Measurements from ENCODE around the gene SLC39A6.
"Not testable (repeated sequence)": the region's sequence is repeated elsewhere in the genome, so short reads cannot be mapped to it uniquely, and the experiment has no call there.

Gene SLC39A6, protein sequence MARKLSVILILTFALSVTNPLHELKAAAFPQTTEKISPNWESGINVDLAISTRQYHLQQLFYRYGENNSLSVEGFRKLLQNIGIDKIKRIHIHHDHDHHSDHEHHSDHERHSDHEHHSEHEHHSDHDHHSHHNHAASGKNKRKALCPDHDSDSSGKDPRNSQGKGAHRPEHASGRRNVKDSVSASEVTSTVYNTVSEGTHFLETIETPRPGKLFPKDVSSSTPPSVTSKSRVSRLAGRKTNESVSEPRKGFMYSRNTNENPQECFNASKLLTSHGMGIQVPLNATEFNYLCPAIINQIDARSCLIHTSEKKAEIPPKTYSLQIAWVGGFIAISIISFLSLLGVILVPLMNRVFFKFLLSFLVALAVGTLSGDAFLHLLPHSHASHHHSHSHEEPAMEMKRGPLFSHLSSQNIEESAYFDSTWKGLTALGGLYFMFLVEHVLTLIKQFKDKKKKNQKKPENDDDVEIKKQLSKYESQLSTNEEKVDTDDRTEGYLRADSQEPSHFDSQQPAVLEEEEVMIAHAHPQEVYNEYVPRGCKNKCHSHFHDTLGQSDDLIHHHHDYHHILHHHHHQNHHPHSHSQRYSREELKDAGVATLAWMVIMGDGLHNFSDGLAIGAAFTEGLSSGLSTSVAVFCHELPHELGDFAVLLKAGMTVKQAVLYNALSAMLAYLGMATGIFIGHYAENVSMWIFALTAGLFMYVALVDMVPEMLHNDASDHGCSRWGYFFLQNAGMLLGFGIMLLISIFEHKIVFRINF

DNA sequence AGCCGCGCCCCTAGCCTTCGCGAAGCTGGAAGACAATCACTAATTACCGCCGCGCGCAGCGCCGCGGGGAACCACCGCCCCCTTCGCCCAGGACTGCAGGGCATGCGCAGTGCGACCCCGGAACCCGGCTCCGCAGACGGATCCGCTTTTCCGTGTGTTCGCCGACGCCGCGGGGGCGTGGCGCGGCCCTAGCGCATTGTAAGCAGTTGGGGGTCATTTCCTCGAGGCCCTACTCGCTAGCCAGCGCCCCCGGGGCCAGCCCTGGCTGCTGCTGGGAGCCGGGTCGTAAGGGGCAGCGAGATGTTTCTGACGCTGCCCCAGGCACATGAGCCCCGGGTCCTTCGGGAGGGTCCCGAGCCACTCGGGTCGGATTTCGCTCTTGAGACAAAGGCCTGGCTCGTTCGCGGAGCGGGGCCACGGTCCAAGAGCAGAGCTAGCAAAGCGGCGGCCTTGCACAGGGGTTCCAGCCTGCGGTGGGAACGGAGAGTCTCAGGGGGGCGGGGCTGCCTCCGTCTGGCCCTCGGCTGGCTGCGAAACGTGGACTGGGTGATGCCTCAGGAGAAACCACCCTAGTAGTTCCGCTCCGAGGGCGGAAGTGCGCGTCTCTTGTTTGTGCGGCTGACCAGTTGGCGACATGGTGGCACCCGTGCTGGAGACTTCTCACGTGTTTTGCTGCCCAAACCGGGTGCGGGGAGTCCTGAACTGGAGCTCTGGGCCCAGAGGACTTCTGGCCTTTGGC, at the start of gene SLC39A6, which contains the start of gene ELP2:
Gene SLC39A6 (minus strand): TSS at position 41 of the 739 bp plus-strand sequence. CDS start 2,333 bp downstream, outside the sequence.
Gene ELP2 (plus strand): TSS at position 600 of the 739 bp plus-strand sequence. CDS start 35 bp downstream, at position 635.
- DNase-seq (ENCODE audit: low read depth, low spot score) = peak; percentile 86

DNA sequence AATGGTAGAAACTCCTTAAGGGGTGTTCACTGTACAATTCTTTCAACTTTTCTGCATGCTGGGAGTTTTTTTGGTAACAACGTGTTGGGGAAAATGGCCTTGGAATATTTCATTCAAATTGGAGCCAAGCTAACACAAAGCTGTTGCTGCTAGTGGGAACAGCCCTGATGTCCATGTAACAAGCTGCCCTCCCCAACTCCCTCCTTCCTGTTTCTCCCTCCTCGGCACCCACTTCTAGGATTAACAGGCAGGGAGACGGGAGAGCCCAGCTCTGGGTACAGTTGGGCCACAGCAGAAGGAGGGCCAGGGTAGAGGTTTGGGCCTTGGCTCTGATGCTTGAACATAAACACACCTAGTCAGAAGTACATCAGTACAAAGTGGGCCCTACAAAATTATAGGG, 48.8 kb upstream of the SLC39A6 start:
- DNase-seq (ENCODE audit: low read depth, low spot score) = no peak

GRCh38 chr18:36176711-36177110, 47.6 kb upstream of the SLC39A6 start:
- no peak for DNase-seq (ENCODE audit: low read depth, low spot score)

- DNase-seq (ENCODE audit: low read depth, low spot score) = no peak
Measured at GRCh38 chr18:36176177-36176584, 47.0 kb upstream of the SLC39A6 start.

GRCh38 chr18:36175481-36175880, 46.3 kb upstream of the SLC39A6 start:
- DNase-seq (ENCODE audit: low read depth, low spot score) = no peak

DNA sequence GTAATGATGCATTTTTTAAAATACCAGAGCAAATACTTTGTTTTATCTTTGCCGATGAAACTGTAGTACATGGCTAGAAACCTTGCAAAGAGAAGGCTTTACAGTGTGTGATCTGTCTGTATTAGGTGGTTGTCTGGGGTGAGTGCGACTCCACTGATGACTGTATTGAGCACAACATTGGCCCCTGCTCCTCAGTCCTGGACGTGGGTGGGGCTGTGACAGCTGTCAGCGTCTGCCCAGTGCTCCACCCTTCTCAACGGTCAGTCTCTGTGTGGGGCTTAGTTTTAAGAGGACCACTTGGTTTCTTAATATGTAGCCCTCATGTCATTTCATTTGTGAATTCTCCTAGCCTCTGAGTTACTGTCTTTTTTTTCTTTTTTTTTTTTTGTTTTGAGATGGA, 40.8 kb upstream of the SLC39A6 start:
- DNase-seq (ENCODE audit: low read depth, low spot score) = no peak

- DNase-seq (ENCODE audit: low read depth, low spot score) = not testable (repeated sequence)
Measured at GRCh38 chr18:36168296-36168695, 39.2 kb upstream of the SLC39A6 start.

- no peak for DNase-seq (ENCODE audit: low read depth, low spot score)
Measured at GRCh38 chr18:36167692-36168218, 38.6 kb upstream of the SLC39A6 start.

DNA sequence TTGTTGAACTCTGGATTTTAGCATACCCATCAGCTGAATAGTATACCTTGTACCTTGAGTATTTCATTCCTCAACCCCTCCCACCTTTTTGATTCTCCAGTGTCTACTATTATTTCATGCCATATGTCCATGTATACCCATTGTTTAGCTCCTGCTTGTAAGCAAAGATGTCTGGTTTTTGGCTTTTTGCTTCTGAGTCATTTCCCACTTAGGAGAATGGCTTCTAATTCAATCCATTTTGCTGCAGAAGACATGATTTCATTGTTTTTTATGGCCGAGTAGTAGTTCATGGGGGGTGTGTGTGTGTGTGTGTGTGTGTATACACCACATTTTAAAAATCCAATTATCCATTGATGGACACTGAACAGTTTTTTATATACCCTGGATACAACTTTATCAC, 33.8 kb upstream of the SLC39A6 start:
- no peak for DNase-seq (ENCODE audit: low read depth, low spot score)

GRCh38 chr18:36160959-36161371, 31.8 kb upstream of the SLC39A6 start:
- DNase-seq (ENCODE audit: low read depth, low spot score) = no peak

- no peak for DNase-seq (ENCODE audit: low read depth, low spot score)
Measured at GRCh38 chr18:36158266-36158867, 29.2 kb upstream of the SLC39A6 start.

GRCh38 chr18:36157441-36157840, 28.3 kb upstream of the SLC39A6 start:
- no peak for DNase-seq (ENCODE audit: low read depth, low spot score)

GRCh38 chr18:36155851-36156757, 27.0 kb upstream of the SLC39A6 start:
- DNase-seq (ENCODE audit: low read depth, low spot score) = no peak

GRCh38 chr18:36153771-36154170, 24.6 kb upstream of the SLC39A6 start:
- DNase-seq (ENCODE audit: low read depth, low spot score) = no peak

DNA sequence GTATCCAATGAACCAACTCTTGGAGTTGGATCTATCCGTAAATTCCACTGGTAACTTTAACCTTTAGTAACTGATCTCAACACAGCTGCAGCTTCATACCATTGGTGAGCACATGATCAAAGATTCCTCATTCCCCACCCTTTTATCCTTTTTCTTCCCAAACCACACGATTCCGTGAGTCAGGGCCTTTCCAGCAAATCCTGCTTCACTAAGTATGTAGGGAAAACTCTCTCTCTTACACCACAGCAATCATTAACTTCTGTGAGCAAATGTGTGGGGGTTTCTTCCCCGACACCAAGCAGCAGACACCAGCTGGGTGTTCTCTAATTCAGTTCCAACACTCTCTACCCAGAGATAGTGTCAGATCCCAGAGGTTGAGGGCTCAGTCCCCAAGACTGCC, 24.1 kb upstream of the SLC39A6 start:
- no peak for DNase-seq (ENCODE audit: low read depth, low spot score)

DNA sequence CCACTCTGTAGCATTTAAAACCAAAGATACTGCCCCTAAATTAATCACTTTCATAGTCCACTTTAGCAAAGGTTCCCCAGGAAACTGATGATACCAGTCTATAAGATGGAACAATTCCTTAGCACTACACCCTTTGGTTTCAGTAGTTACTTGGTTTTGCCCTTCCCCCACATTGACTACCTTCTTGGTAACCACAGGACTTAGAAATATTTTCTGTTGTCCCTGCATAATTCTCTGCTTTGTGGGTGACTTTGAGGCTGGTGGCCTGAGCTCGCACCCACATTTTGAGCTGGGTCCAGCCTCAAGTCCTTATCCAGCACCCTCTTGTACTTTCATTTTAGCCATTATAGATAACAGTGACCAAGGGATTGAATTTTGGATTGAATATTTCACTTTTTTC, 23.6 kb upstream of the SLC39A6 start:
- DNase-seq (ENCODE audit: low read depth, low spot score) = no peak

DNA sequence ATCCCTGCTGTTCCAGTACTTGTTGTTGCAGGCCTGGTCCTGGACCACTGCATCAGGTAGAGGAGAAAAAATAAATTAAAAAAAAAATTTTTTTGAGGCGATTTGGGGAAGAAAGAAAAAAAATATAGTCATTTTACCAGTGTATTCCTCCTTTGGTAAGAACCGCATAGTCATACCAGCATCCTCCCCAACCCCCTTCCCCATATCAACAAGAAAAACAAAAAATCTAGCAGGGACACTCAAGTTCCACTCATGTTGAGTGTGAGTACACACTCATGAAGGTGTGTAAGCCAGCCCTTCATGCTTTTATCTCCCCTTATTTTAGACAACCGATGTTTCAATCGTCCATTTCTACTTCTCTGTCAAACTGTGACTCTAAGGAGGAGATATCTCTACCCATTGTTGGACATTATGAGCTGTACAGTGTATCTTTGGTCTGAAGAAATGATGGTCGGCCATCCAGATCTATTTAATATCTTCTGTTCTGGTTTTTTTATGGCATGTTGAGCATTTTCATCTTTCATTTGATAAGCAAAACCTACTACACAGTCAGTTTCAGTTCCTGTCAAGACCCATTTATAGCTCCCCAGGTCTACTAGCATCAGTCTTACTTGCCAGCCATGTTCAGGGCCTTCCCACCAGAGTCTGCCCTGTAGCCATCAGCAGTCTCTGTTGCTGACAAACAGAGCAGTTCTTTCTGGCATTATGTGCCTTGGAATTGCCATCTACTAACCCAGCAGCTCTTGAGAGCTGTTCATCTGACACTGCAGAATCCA, 20.6 kb upstream of the SLC39A6 start:
- DNase-seq (ENCODE audit: low read depth, low spot score) = no peak

GRCh38 chr18:36143391-36143790, 14.3 kb upstream of the SLC39A6 start:
- no peak for DNase-seq (ENCODE audit: low read depth, low spot score)

GRCh38 chr18:36142751-36143150, 13.6 kb upstream of the SLC39A6 start:
- no peak for DNase-seq (ENCODE audit: low read depth, low spot score)

All from smooth muscle cell of the brain vasculature (primary cell).